Neural cell (in vitro differentiated cells): Measurements from ENCODE around the gene STRN3. TPM values are rescaled to one million over a fixed set of nuclear protein-coding genes. Genes with fewer than 3 reads are reported as not detected.

ENCODE experiments used
- H2AFZ ChIP-seq: fragments of 200-600, 300-800 bp; sonication (generic), shearing (Covaris generic); 2 replicates; pipeline ENCODE4 v1.6.0; 2014; ENCODE audit warnings: low read depth, mild to moderate bottlenecking, antibody characterized with exemption, low read length, moderate library complexity
- H3F3A ChIP-seq: fragments of 200-600 bp; shearing (Covaris generic); 2 replicates; pipeline ENCODE4 v1.6.1; 2016; ENCODE audit warnings: mild to moderate bottlenecking, moderate library complexity, mixed read lengths, antibody characterized with exemption, low read length; ENCODE audit not compliant: insufficient read depth, poor library complexity, severe bottlenecking
- H3K27ac ChIP-seq: fragments of 200-600, 300-800 bp; sonication (generic), shearing (Covaris generic); 2 replicates; pipeline ENCODE4 v1.5.1; 2014; ENCODE audit warnings: mild to moderate bottlenecking, low read length, moderate library complexity
- H3K27me3 ChIP-seq: fragments of 300-800, 200-600 bp; sonication (generic), shearing (Covaris generic); 2 replicates; pipeline ENCODE4 v1.6.0; 2014; ENCODE audit warnings: mild to moderate bottlenecking, low read depth, low read length, moderate library complexity; ENCODE audit not compliant: insufficient read depth
- H3K36me3 ChIP-seq: fragments of 300-800, 200-600 bp; sonication (generic), shearing (Covaris generic); 2 replicates; pipeline ENCODE4 v1.5.1; 2014; ENCODE audit warnings: mild to moderate bottlenecking, antibody characterized with exemption, low read length, moderate library complexity; ENCODE audit not compliant: insufficient read depth
- H3K4me2 ChIP-seq: fragments of 300-800, 200-600 bp; sonication (generic), shearing (Covaris generic); 2 replicates; pipeline ENCODE4 v1.6.0; 2014; ENCODE audit warnings: mild to moderate bottlenecking, low read length
- H3K4me3 ChIP-seq: fragments of 300-800, 200-600 bp; sonication (generic), shearing (Covaris generic); 2 replicates; pipeline ENCODE4 v1.5.1; 2014; ENCODE audit warnings: mild to moderate bottlenecking, low read length, moderate library complexity
- H3K79me2 ChIP-seq: fragments of 200-600 bp; shearing (Covaris generic); replicated peaks from 2 replicates; pipeline ENCODE4 v1.6.0; 2014; ENCODE audit warnings: mild to moderate bottlenecking, low read length, moderate library complexity; ENCODE audit not compliant: insufficient read depth
- H3K9ac ChIP-seq: fragments of 300-800, 200-600 bp; sonication (generic), shearing (Covaris generic); 2 replicates; pipeline ENCODE4 v1.6.1; 2016; ENCODE audit warnings: mild to moderate bottlenecking, low read length, mixed read lengths
- H3K9me2 ChIP-seq: fragments of 200-600 bp; shearing (Covaris generic); 2 replicates; pipeline ENCODE4 v1.6.1; 2016; ENCODE audit warnings: mild to moderate bottlenecking, low read length, mixed read lengths; ENCODE audit not compliant: insufficient read depth
- H3K9me3 ChIP-seq: fragments of 200-600, 300-800 bp; sonication (generic), shearing (Covaris generic); 2 replicates; pipeline ENCODE4 v1.6.1; 2016; ENCODE audit warnings: mild to moderate bottlenecking, mixed run types, low read length, moderate library complexity, mixed read lengths
- H4K20me1 ChIP-seq: fragments of 200-600 bp; shearing (Covaris generic); 2 replicates; pipeline ENCODE4 v1.6.1; 2016; ENCODE audit warnings: mild to moderate bottlenecking, mixed run types; ENCODE audit not compliant: insufficient read depth
- EP300 ChIP-seq: fragments of 450-650 bp; conservative IDR thresholded peaks from 2 replicates; pipeline ENCODE4 v1.6.1; 2014; ENCODE audit warnings: antibody characterized with exemption, mild to moderate bottlenecking, moderate library complexity; ENCODE audit not compliant: poor library complexity, severe bottlenecking
- EZH2 ChIP-seq: fragments of 200-600, 300-800 bp; shearing (Covaris generic), sonication (generic); IDR thresholded peaks from 2 replicates; pipeline ENCODE4 v1.6.1; 2014; ENCODE audit warnings: antibody characterized with exemption, low read length, borderline replicate concordance, mild to moderate bottlenecking; ENCODE audit not compliant: insufficient read depth, poor library complexity, severe bottlenecking
- MXI1 ChIP-seq: fragments of 450-650 bp; conservative IDR thresholded peaks from 2 replicates; pipeline ENCODE4 v1.6.1; 2014; ENCODE audit warnings: antibody characterized with exemption, mild to moderate bottlenecking; ENCODE audit not compliant: poor library complexity, severe bottlenecking
- POLR2AphosphoS5 ChIP-seq: IDR thresholded peaks from 2 replicates; pipeline ENCODE4 v1.6.1; 2012
- RAD21 ChIP-seq: fragments of 450-650 bp; conservative IDR thresholded peaks from 2 replicates; pipeline ENCODE4 v1.6.1; 2014; ENCODE audit warnings: antibody characterized with exemption, mild to moderate bottlenecking, moderate library complexity
- SMC3 ChIP-seq: fragments of 450-650 bp; conservative IDR thresholded peaks from 2 replicates; pipeline ENCODE4 v1.6.1; 2014; ENCODE audit warnings: antibody characterized with exemption, mild to moderate bottlenecking, moderate library complexity; ENCODE audit not compliant: poor library complexity
- TAF1 ChIP-seq: IDR thresholded peaks from 2 replicates; pipeline ENCODE4 v1.6.1; 2012; ENCODE audit warnings: low read depth
- polyA plus RNA-seq: library from polyadenylated mRNA; depleted of rRNA; stranded (reverse); fragments of >200 nt; gene quantifications from 2 replicates; pipeline ENCODE4 v1.2.3, GENCODE V29; 2014
- TF ChIP-seq, protein P1 (sequence below): IDR thresholded peaks from 2 replicates; pipeline ENCODE4 v1.6.1; 2012; ENCODE audit warnings: borderline replicate concordance
- TF ChIP-seq, protein P2 (sequence below): fragments of 450-650 bp; IDR thresholded peaks from 2 replicates; pipeline ENCODE4 v1.5.1; 2014; ENCODE audit warnings: antibody characterized with exemption, mild to moderate bottlenecking, moderate library complexity; ENCODE audit not compliant: poor library complexity, severe bottlenecking

Gene STRN3
- polyA plus RNA-seq, 1 donor from 2014 or later: 60.1 TPM

DNA sequence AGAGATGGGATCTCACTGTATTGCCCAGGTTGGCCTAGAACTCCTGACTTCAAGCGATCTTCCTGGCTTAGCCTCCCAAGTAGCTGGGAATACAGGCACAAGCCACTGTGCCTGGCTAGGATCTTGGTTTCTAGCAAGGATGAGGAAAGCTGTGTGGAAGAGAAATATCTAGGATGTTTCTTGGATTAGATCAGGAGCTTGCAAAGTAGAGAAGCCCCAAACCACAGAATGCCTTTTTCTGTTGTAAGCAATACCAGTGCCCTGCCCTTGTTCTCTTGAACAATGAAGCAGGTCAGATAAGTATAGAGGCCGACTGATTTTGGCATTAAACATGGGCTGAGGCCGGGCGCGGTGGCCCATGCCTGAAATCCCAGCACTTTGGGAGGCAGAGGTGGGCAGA, 44.3 kb upstream of the STRN3 start (continued):
- TF ChIP-seq, protein P1, sequence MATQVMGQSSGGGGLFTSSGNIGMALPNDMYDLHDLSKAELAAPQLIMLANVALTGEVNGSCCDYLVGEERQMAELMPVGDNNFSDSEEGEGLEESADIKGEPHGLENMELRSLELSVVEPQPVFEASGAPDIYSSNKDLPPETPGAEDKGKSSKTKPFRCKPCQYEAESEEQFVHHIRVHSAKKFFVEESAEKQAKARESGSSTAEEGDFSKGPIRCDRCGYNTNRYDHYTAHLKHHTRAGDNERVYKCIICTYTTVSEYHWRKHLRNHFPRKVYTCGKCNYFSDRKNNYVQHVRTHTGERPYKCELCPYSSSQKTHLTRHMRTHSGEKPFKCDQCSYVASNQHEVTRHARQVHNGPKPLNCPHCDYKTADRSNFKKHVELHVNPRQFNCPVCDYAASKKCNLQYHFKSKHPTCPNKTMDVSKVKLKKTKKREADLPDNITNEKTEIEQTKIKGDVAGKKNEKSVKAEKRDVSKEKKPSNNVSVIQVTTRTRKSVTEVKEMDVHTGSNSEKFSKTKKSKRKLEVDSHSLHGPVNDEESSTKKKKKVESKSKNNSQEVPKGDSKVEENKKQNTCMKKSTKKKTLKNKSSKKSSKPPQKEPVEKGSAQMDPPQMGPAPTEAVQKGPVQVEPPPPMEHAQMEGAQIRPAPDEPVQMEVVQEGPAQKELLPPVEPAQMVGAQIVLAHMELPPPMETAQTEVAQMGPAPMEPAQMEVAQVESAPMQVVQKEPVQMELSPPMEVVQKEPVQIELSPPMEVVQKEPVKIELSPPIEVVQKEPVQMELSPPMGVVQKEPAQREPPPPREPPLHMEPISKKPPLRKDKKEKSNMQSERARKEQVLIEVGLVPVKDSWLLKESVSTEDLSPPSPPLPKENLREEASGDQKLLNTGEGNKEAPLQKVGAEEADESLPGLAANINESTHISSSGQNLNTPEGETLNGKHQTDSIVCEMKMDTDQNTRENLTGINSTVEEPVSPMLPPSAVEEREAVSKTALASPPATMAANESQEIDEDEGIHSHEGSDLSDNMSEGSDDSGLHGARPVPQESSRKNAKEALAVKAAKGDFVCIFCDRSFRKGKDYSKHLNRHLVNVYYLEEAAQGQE: no peak
- TF ChIP-seq MXI1: no peak
- no peak for TF ChIP-seq TAF1

DNA sequence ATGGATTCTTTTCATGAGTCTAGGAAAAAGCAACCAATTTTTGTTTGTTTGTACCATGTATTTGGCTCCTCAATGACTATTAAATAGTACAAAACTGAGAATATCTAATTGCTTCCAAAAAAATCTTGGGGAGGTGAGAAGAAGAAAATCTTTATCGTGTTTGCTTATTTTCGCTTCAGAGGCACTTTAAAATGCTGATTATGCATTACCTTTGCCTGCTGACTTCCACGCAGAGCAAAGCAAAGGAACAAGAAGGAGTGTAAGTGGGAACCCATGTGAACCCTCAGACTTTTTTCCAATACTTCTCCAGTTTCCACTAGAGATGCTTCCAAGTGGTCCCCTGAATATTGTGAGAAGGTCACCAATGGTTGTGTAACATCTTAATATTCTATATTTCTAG, 43.2 kb upstream of the STRN3 start:
- Histone ChIP-seq H3K27me3 (no peaks in the 10 kb centered on the region), H3K79me2 (no peaks in the 10 kb centered on the region), H3K4me3 (no peak overlapping the region), H4K20me1 (no peaks in the 10 kb centered on the region), H3K9me2 (no peaks in the 10 kb centered on the region), H3F3A (no peaks in the 10 kb centered on the region), H3K9ac (no peak overlapping the region), H3K27ac (no peak overlapping the region), H3K4me2 (no peak overlapping the region), H2AFZ (no peak overlapping the region), H3K36me3 (no peaks in the 10 kb centered on the region), H3K9me3 (no peaks in the 10 kb centered on the region)
- TF ChIP-seq MXI1 (no peak), RAD21 (no peak), EP300 (no peak), EZH2 (no peak), TAF1 (no peak), SMC3 (no peak), POLR2AphosphoS5 (no peak)
- TF ChIP-seq, protein P1: no peak
- TF ChIP-seq, protein P2, sequence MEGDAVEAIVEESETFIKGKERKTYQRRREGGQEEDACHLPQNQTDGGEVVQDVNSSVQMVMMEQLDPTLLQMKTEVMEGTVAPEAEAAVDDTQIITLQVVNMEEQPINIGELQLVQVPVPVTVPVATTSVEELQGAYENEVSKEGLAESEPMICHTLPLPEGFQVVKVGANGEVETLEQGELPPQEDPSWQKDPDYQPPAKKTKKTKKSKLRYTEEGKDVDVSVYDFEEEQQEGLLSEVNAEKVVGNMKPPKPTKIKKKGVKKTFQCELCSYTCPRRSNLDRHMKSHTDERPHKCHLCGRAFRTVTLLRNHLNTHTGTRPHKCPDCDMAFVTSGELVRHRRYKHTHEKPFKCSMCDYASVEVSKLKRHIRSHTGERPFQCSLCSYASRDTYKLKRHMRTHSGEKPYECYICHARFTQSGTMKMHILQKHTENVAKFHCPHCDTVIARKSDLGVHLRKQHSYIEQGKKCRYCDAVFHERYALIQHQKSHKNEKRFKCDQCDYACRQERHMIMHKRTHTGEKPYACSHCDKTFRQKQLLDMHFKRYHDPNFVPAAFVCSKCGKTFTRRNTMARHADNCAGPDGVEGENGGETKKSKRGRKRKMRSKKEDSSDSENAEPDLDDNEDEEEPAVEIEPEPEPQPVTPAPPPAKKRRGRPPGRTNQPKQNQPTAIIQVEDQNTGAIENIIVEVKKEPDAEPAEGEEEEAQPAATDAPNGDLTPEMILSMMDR: no peak
